Measurements from ENCODE around the gene FLNB. TPM values are rescaled to one million over a fixed set of nuclear protein-coding genes. Genes with fewer than 3 reads are reported as not detected.
A peak's percentile ranks its signal among the peaks of the same experiment; 100 is the strongest.
"Not testable (repeated sequence)": the region's sequence is repeated elsewhere in the genome, so short reads cannot be mapped to it uniquely, and the experiment has no call there.

FLNB gene
- total RNA-seq, 2 experiments from 2014 or later, result 47.7 to 48.0 TPM

DNA sequence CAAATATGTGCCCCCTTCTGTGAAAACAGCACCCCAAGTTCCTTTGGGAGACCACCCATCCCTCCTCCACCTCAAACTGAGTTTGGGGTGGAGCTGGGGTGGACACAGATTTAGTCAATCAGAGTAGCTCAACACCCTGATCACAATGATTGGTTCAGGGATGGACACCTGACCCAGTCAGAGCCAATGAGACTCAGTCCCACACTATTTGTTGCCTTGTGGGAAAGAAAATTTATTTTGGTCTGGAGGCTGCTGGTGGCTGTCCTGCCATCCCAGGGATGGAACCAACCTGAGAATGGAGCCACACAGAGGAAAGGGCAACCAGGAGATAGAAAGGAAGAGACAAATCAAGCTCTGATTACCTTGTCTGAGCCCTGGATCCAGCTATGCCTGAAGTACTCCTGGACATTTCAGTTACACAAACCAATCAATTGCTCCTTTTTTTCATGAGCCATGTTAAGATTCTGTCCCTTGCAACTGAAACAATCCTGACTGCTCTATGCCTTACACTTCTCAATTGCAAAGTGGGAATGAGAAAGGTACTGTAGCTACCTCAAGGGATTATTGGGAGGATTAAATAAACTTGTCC is 192.0 kb downstream of the FLNB start:
- Mint-ChIP-seq H3K4me1 (ENCODE audit: low read depth) (peaks cover 6% of the 10 kb centered on the region), H3K36me3 (ENCODE audit: low read depth) (peaks cover 4% of the 10 kb centered on the region), H3K27me3 (ENCODE audit: low read depth) (peaks cover 2% of the 10 kb centered on the region), H3K4me3 (no peak overlapping the region), H3K9me3 (peaks cover 2% of the 10 kb centered on the region), H3K27ac (no peak overlapping the region)
- intact Hi-C loops (cut with micrococcal nuclease), result no loop called here
- DNase-seq, result no peak
- CTCF ChIA-PET, result interaction anchor here (0.9 to 1.7 kb wide), 3 partner anchors 12 to 17 kb away, joined by 3 to 8 read pairs (median 3); no protein-coding TSS in a partner anchor

GRCh38 chr3:58200846-58201355 is 192.7 kb downstream of the FLNB start:
- H3K9me3 Mint-ChIP-seq, result peaks cover 2% of the 10 kb centered on the region
- CTCF ChIA-PET, result interaction anchor here (0.9 to 1.7 kb wide), 3 partner anchors 12 to 16 kb away, joined by 3 to 8 read pairs (median 3); no protein-coding TSS in a partner anchor
- no peak overlapping the region for H3K27ac Mint-ChIP-seq
- DNase-seq, result no peak
- H3K36me3 Mint-ChIP-seq (ENCODE audit: low read depth), result peaks cover 4% of the 10 kb centered on the region
- peaks cover 2% of the 10 kb centered on the region for H3K27me3 Mint-ChIP-seq (ENCODE audit: low read depth)
- no peak overlapping the region for H3K4me3 Mint-ChIP-seq
- intact Hi-C loops (cut with micrococcal nuclease), result no loop called here
- peaks cover 6% of the 10 kb centered on the region for H3K4me1 Mint-ChIP-seq (ENCODE audit: low read depth)

DNA sequence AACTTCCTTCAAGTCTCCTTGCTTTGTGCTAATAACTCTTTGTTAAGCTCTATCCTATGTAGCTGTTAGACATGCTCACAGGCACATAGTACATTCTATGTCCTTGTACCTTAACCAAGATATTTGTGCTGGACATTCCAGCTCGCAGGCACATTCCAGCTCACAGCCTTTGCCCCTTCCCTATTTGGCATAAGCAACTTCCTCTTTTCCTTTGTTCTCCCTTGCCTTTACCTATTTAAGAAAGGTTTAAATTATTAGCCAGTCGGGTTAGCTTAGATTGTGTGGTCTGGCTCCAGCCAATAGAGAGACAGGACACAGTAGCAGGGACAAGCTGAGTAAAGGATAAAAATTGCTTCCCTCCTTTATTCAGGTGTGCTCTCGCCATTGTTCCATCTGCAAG is 193.2 kb downstream of the FLNB start:
- H3K27ac Mint-ChIP-seq; DNase-seq; intact Hi-C loops (cut with micrococcal nuclease); H3K4me3 Mint-ChIP-seq; H3K27me3 Mint-ChIP-seq (ENCODE audit: low read depth); H3K36me3 Mint-ChIP-seq (ENCODE audit: low read depth); H3K9me3 Mint-ChIP-seq: not testable (repeated sequence)
- CTCF ChIA-PET, result interaction anchor here (0.7 to 1.1 kb wide), 4 partner anchors 12 to 412 kb away, joined by 3 to 4 read pairs (median 4); no protein-coding TSS in a partner anchor
- H3K4me1 Mint-ChIP-seq (ENCODE audit: low read depth), result peaks cover 10% of the 10 kb centered on the region

DNA sequence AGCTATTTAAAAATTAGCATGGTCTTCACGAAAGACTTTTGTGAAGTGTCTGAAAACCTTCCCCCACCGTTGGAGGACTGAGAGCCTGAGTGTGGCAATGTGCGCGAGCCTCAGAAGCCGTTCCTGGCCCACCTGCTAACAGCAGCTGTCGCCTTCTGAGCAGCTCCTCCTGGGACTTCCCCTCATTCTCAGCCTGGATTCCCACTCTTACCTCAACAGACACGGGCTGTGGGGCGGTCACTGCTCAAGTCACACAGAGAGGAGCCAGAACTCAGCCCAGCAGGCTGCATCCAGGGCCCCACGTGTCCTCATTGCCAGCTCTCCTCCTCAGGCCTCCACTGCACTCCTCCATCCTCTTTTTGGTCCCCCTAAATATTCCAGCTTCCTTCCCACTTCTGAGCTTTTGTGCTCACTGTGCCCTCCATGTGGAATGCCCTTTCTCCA is 194.7 kb downstream of the FLNB start:
- no peak for DNase-seq
- Mint-ChIP-seq H3K27me3 (ENCODE audit: low read depth) (peaks cover 2% of the 10 kb centered on the region), H3K27ac (no peak overlapping the region), H3K4me1 (ENCODE audit: low read depth) (peaks cover 14% of the 10 kb centered on the region), H3K4me3 (no peak overlapping the region), H3K9me3 (peaks cover 2% of the 10 kb centered on the region), H3K36me3 (ENCODE audit: low read depth) (peaks cover 4% of the 10 kb centered on the region)
- intact Hi-C loops (cut with micrococcal nuclease), result no loop called here
- CTCF ChIA-PET, result interaction anchor here (0.7 to 1.7 kb wide), 5 partner anchors 14 to 941 kb away, joined by 3 to 8 read pairs (median 3); no protein-coding TSS in a partner anchor

GRCh38 chr3:58203541-58203940 is 195.3 kb downstream of the FLNB start:
- H3K4me3 Mint-ChIP-seq, result no peak overlapping the region
- CTCF ChIA-PET, result interaction anchor here (1.1 to 1.7 kb wide), 3 partner anchors 13 to 96 kb away, joined by 3 to 8 read pairs (median 3); no protein-coding TSS in a partner anchor
- no peak for DNase-seq

GRCh38 chr3:58204720-58205119 is 196.5 kb downstream of the FLNB start:
- CTCF ChIA-PET, result interaction anchor here (0.9 to 1.5 kb wide), 3 partner anchors 12 to 38 kb away, joined by 3 to 4 read pairs (median 3); no protein-coding TSS in a partner anchor
- intact Hi-C loops (cut with micrococcal nuclease), result no loop called here
- peaks cover 2% of the 10 kb centered on the region for H3K27me3 Mint-ChIP-seq (ENCODE audit: low read depth)
- H3K36me3 Mint-ChIP-seq (ENCODE audit: low read depth), result peaks cover 4% of the 10 kb centered on the region
- H3K9me3 Mint-ChIP-seq, result peaks cover 2% of the 10 kb centered on the region
- DNase-seq, result no peak
- H3K4me3 Mint-ChIP-seq, result no peak overlapping the region
- no peak overlapping the region for H3K27ac Mint-ChIP-seq
- peaks cover 14% of the 10 kb centered on the region for H3K4me1 Mint-ChIP-seq (ENCODE audit: low read depth)

More at GRCh38 chr3:58203541-58203940, 195.3 kb downstream of the FLNB start:
- intact Hi-C loops (cut with micrococcal nuclease), result no loop called here
- H3K9me3 Mint-ChIP-seq, result peaks cover 2% of the 10 kb centered on the region
- no peak overlapping the region for H3K27ac Mint-ChIP-seq
- peaks cover 4% of the 10 kb centered on the region for H3K36me3 Mint-ChIP-seq (ENCODE audit: low read depth)
- H3K4me1 Mint-ChIP-seq (ENCODE audit: low read depth), result peaks cover 14% of the 10 kb centered on the region
- peaks cover 2% of the 10 kb centered on the region for H3K27me3 Mint-ChIP-seq (ENCODE audit: low read depth)

GRCh38 chr3:58205981-58206380 is 197.8 kb downstream of the FLNB start:
- Mint-ChIP-seq H3K27me3 (ENCODE audit: low read depth) (peaks cover 5% of the 10 kb centered on the region), H3K4me3 (no peak overlapping the region), H3K27ac (no peak overlapping the region), H3K36me3 (ENCODE audit: low read depth) (peaks cover 4% of the 10 kb centered on the region), H3K9me3 (peaks cover 2% of the 10 kb centered on the region), H3K4me1 (ENCODE audit: low read depth) (peaks cover 9% of the 10 kb centered on the region)
- CTCF ChIA-PET, result no interaction called here
- no peak for DNase-seq
- intact Hi-C loops (cut with micrococcal nuclease), result loop anchor here (1.0 kb wide), 1 partner anchor 8 kb away; no protein-coding TSS in a partner anchor

DNA sequence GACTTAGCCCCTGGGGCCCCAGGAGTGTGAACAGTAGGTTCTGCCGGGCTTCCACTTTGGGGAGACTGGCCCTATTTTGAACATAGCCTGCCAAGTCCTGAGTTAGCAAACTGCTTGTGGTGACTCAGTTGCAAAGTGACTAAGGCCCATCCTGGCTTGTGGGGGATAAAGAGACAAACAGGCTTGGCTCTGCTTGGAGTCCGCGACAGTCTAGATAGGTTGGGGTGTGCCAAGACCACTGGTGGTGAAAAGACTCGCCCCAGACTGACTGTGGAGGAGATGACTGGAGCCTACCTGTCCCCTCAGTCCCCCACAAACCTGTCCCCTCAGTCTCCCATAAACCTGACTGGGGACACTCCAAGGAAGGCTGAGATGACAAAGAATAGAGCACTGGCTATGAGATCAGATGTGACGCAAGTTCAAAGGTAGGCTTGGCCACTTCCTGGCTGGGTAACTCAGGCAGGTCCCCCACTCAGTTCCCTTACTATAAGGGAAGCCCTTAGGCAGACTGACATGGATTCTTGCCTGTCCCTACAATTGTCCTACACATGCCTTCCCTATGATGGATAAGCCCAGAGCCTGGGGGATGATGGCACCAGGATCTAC is 198.3 kb downstream of the FLNB start:
- peak; percentile 64 for DNase-seq
- Mint-ChIP-seq H3K27me3 (ENCODE audit: low read depth) (peaks cover 5% of the 10 kb centered on the region), H3K36me3 (ENCODE audit: low read depth) (peaks cover 4% of the 10 kb centered on the region), H3K4me1 (ENCODE audit: low read depth) (peaks cover 9% of the 10 kb centered on the region), H3K4me3 (no peak overlapping the region), H3K9me3 (peaks cover 2% of the 10 kb centered on the region), H3K27ac (no peak overlapping the region)
- CTCF ChIA-PET, result interaction anchor here (1.5 kb wide), 1 partner anchor 11 kb away, joined by 10 read pairs; no protein-coding TSS in a partner anchor
- intact Hi-C loops (cut with micrococcal nuclease), result loop anchor here (1.0 kb wide), 1 partner anchor 8 kb away; no protein-coding TSS in a partner anchor

- no peak for DNase-seq
- CTCF ChIA-PET, result interaction anchor here (0.6 to 1.5 kb wide), 4 partner anchors 10 to 1033 kb away, joined by 3 to 10 read pairs (median 5); no protein-coding TSS in a partner anchor
- H3K27me3 Mint-ChIP-seq (ENCODE audit: low read depth), result peaks cover 5% of the 10 kb centered on the region
- H3K4me1 Mint-ChIP-seq (ENCODE audit: low read depth), result peaks cover 9% of the 10 kb centered on the region
- H3K27ac Mint-ChIP-seq, result no peak overlapping the region
- no peak overlapping the region for H3K4me3 Mint-ChIP-seq
- peaks cover under 1% of the 10 kb centered on the region for H3K36me3 Mint-ChIP-seq (ENCODE audit: low read depth)
- H3K9me3 Mint-ChIP-seq, result no peaks in the 10 kb centered on the region
- intact Hi-C loops (cut with micrococcal nuclease), result no loop called here
These were observed 199.7 kb downstream of the FLNB start for GRCh38 chr3:58207954-58208353.

DNA sequence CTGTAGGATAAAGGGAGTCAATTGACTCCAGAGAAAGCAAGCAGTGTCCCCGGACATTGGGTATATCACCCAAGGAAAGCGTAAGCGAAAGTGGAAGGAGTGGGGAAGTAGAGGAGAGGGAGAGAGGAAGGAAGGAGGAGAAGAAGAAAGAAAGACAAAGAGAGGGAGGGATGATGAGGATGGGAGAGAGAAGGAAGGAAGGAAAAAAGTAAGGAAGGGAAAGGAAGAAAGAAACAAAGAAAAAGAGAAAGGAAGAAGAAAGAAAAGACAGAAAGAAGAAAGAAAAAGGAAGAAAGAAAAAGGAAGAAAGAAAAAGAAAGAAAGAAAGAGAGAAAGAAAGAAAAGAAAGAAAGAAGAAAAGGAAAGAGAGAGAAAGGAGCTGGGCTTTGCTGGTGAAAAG is 201.7 kb downstream of the FLNB start:
- DNase-seq, result no peak
- H3K4me1 Mint-ChIP-seq (ENCODE audit: low read depth), result peaks cover 18% of the 10 kb centered on the region
- intact Hi-C loops (cut with micrococcal nuclease), result no loop called here
- peaks cover 4% of the 10 kb centered on the region for H3K27me3 Mint-ChIP-seq (ENCODE audit: low read depth)
- CTCF ChIA-PET, result no interaction called here
- H3K9me3 Mint-ChIP-seq, result no peaks in the 10 kb centered on the region
- H3K27ac Mint-ChIP-seq, result no peak overlapping the region
- H3K4me3 Mint-ChIP-seq, result no peak overlapping the region
- no peaks in the 10 kb centered on the region for H3K36me3 Mint-ChIP-seq (ENCODE audit: low read depth)

DNA sequence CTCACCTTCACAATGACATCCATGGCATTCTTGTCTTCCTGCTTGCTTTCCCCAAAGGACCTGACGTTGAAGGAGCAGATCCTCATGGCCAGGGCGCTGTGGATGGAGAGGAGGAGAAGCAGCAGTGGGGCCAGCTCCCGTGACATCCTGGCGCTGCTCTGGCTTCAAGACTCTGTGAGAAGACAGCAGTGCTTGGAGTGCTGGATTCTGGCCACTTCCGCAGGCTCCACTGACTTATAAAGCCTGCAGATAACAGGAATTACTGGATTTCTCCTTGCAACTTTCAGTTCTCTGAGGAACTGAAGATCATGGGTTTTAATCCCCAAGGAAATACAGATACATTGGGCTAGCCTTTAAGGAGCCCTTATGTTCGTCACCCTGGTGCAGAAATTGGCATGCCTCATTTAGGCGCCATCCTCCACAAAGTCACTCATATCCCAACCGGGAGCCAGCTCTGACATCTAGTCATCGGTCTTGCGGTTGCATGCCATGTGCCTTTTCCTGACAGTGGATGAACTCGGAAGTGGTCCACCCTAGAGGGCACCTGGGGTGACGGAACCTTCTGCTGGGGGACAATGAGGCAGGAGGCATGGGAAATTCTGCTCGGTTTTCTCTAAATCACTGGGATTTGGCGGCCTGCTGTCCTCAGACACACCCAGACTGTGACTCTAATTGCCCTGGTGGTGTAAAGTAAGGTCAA is 202.7 kb downstream of the FLNB start, which contains the start of gene DNASE1L3:
TSS of gene DNASE1L3 (minus strand) at position 212 of the 700 bp plus-strand sequence. CDS start at position 146, 66 bp downstream.
- CTCF ChIA-PET, result interaction anchor here (0.7 kb wide), 1 partner anchor 116 kb away, joined by 4 read pairs; no protein-coding TSS in a partner anchor
- no peaks in the 10 kb centered on the region for H3K9me3 Mint-ChIP-seq
- peaks cover 4% of the 10 kb centered on the region for H3K27me3 Mint-ChIP-seq (ENCODE audit: low read depth)
- intact Hi-C loops (cut with micrococcal nuclease), result no loop called here
- H3K36me3 Mint-ChIP-seq (ENCODE audit: low read depth), result no peaks in the 10 kb centered on the region
- no peak within 1 kb of the TSS for H3K4me3 Mint-ChIP-seq
- DNase-seq, result no peak
- H3K27ac Mint-ChIP-seq, result no peak within 1 kb of the TSS
- H3K4me1 Mint-ChIP-seq (ENCODE audit: low read depth), result peaks cover 27% of the 10 kb centered on the region

All from activated naive CD4-positive, alpha-beta T cell treated with anti-CD3 and anti-CD28 coated beads for 36 hours (primary cell).